OCI-LY3 (cell line): ENCODE data around the gene FHOD3.
"Not testable (repeated sequence)": the region's sequence is repeated elsewhere in the genome, so short reads cannot be mapped to it uniquely, and the experiment has no call there.

Experiments
- H2AFZ ChIP-seq: fragments of 200-600, 300-600 bp; shearing (Covaris generic); 2 replicates; pipeline ENCODE4 v1.6.0; 2014; ENCODE audit warnings: antibody characterized with exemption, low read depth, low read length
- H3K27ac ChIP-seq: fragments of 200-600, 300-600 bp; sonication (generic); 2 replicates; pipeline ENCODE4 v1.5.1; 2014; ENCODE audit warnings: mild to moderate bottlenecking, low read length, moderate library complexity, mixed read lengths
- H3K27me3 ChIP-seq: fragments of 200-600, 300-600 bp; sonication (generic); 2 replicates; pipeline ENCODE4 v1.6.1; 2014; ENCODE audit warnings: low read depth, low read length, mixed read lengths
- H3K36me3 ChIP-seq: fragments of 200-600, 300-600 bp; sonication (generic); replicated peaks from 2 replicates; pipeline ENCODE3; 2014; ENCODE audit warnings: low read depth, low read length, mixed read lengths
- H3K4me1 ChIP-seq: fragments of 300-600, 200-600 bp; sonication (generic); 2 replicates; pipeline ENCODE4 v1.6.1; 2014; ENCODE audit warnings: low read length, mixed read lengths
- H3K4me2 ChIP-seq: fragments of 200-600, 300-600 bp; sonication (generic); 2 replicates; pipeline ENCODE4 v1.6.1; 2014; ENCODE audit warnings: low read length, mixed read lengths
- H3K4me3 ChIP-seq: fragments of 300-600, 200-600 bp; sonication (generic); 2 replicates; pipeline ENCODE4 v1.5.1; 2014; ENCODE audit warnings: antibody characterized with exemption, mild to moderate bottlenecking, low read length, moderate library complexity
- H3K79me2 ChIP-seq: fragments of 300-600, 200-600 bp; shearing (Covaris generic); 2 replicates; pipeline ENCODE4 v1.6.1; 2014; ENCODE audit warnings: mild to moderate bottlenecking, low read length, mixed read lengths
- H3K9ac ChIP-seq: fragments of 300-600, 200-600 bp; shearing (Covaris generic); 2 replicates; pipeline ENCODE4 v1.6.0; 2014; ENCODE audit warnings: mild to moderate bottlenecking, low read length, moderate library complexity
- H3K9me3 ChIP-seq: fragments of 200-600, 300-600 bp; shearing (Covaris generic); 2 replicates; pipeline ENCODE4 v1.6.1; 2014; ENCODE audit warnings: low read length, mixed read lengths; ENCODE audit not compliant: insufficient read depth
- H4K20me1 ChIP-seq: fragments of 200-600, 300-600 bp; sonication (generic); 2 replicates; pipeline ENCODE4 v1.6.1; 2016; ENCODE audit warnings: low read length, mixed read lengths; ENCODE audit not compliant: insufficient read depth
- CTCF ChIP-seq: fragments of 200-600, 300-600 bp; sonication (generic); IDR thresholded peaks from 2 replicates; pipeline ENCODE4 v1.5.1; 2014; ENCODE audit warnings: antibody characterized with exemption, low read length, low read depth
- EZH2phosphoT487 ChIP-seq: fragments of 200-600 bp; shearing (Covaris generic); IDR thresholded peaks from 2 replicates; pipeline ENCODE4 v1.6.1; 2018; ENCODE audit warnings: antibody characterized with exemption, mixed run types, low read depth

Gene FHOD3

GRCh38 chr18:36459786-36460185, 162.3 kb downstream of the FHOD3 start:
- Histone ChIP-seq H3K9ac (no peak overlapping the region), H3K79me2 (no peaks in the 10 kb centered on the region), H3K27me3 (peaks cover 21% of the 10 kb centered on the region; the same call in 1 of the 2 replicates), H3K4me2 (no peak overlapping the region), H3K4me1 (no peaks in the 10 kb centered on the region), H3K27ac (no peak overlapping the region), H3K9me3 (no peaks in the 10 kb centered on the region), H3K4me3 (no peak overlapping the region), H2AFZ (no peak overlapping the region), H3K36me3 (no peaks in the 10 kb centered on the region), H4K20me1 (no peaks in the 10 kb centered on the region)
- TF ChIP-seq EZH2phosphoT487 (no peak), CTCF (no peak)

GRCh38 chr18:36460324-36460850, 162.9 kb downstream of the FHOD3 start:
- H2AFZ ChIP-seq, result no peak overlapping the region

DNA sequence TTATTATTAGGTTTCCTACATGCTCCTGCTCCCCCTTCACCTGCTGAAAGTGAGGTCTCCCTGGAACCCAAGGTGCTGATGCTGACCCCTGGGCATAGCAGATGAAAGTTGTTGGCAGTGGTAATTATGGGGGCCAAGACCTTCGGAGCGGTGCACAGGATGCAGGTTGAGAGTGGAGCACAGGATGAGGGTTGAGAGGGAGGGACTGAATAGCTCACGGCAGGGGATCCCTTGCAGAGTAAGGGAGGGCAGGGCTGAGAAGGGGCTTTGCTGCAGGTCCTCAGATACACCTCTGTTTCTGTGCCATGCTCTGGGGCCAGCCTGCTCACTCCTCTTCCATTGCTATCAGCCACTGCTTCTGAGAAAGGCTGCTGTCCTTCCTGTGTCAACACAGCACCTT, 163.3 kb downstream of the FHOD3 start:
- Histone ChIP-seq H3K4me2 (no peak overlapping the region), H2AFZ (no peak overlapping the region), H3K27ac (no peak overlapping the region), H3K9me3 (no peaks in the 10 kb centered on the region), H3K9ac (no peak overlapping the region), H3K36me3 (no peaks in the 10 kb centered on the region), H3K27me3 (peaks cover 17% of the 10 kb centered on the region; the same call in 1 of the 2 replicates), H3K4me1 (no peaks in the 10 kb centered on the region), H3K79me2 (no peaks in the 10 kb centered on the region), H3K4me3 (no peak overlapping the region), H4K20me1 (no peaks in the 10 kb centered on the region)
- TF ChIP-seq CTCF (no peak), EZH2phosphoT487 (no peak)

More at GRCh38 chr18:36460324-36460850, 162.9 kb downstream of the FHOD3 start:
- H3K9me3 ChIP-seq, result no peaks in the 10 kb centered on the region
- peaks cover 17% of the 10 kb centered on the region; the same call in 1 of the 2 replicates for H3K27me3 ChIP-seq
- H3K4me1 ChIP-seq, result no peaks in the 10 kb centered on the region
- no peak overlapping the region for H3K4me3 ChIP-seq
- no peaks in the 10 kb centered on the region for H3K79me2 ChIP-seq
- no peak overlapping the region for H3K4me2 ChIP-seq
- H3K27ac ChIP-seq, result no peak overlapping the region
- H3K36me3 ChIP-seq, result no peaks in the 10 kb centered on the region
- TF ChIP-seq CTCF (no peak), EZH2phosphoT487 (no peak)
- H4K20me1 ChIP-seq, result no peaks in the 10 kb centered on the region
- H3K9ac ChIP-seq, result no peak overlapping the region

GRCh38 chr18:36461551-36461987, 164.1 kb downstream of the FHOD3 start:
- Histone ChIP-seq H3K9ac (no peak overlapping the region), H3K4me1 (no peaks in the 10 kb centered on the region), H3K9me3 (no peaks in the 10 kb centered on the region), H3K27ac (no peak overlapping the region), H3K4me3 (no peak overlapping the region), H3K4me2 (no peak overlapping the region), H3K27me3 (peaks cover 14% of the 10 kb centered on the region; the same call in 1 of the 2 replicates), H3K36me3 (no peaks in the 10 kb centered on the region), H3K79me2 (no peaks in the 10 kb centered on the region), H4K20me1 (no peaks in the 10 kb centered on the region), H2AFZ (no peak overlapping the region)
- no peak for TF ChIP-seq CTCF
- no peak for TF ChIP-seq EZH2phosphoT487

GRCh38 chr18:36463516-36463915, 166.0 kb downstream of the FHOD3 start:
- not testable (repeated sequence) for H4K20me1 ChIP-seq, H3K4me2 ChIP-seq, H3K79me2 ChIP-seq, H3K36me3 ChIP-seq, H2AFZ ChIP-seq, H3K4me3 ChIP-seq, H3K27me3 ChIP-seq, H3K27ac ChIP-seq, H3K9ac ChIP-seq, H3K4me1 ChIP-seq, H3K9me3 ChIP-seq
